ENCODE data around the gene TEX13A. TPM values are rescaled to one million over a fixed set of nuclear protein-coding genes. Genes with fewer than 3 reads are reported as not detected.

TEX13A gene
- polyA plus RNA-seq, 1 donor = not detected

GRCh38 chrX:105228602-105229001, 8.1 kb upstream of the TEX13A start:
- no peaks in the 10 kb centered on the region for H3K9me3 ChIP-seq (ENCODE audit: control insufficient read depth, low read depth, low read length)
- DNase-seq = no peak
- H3K27me3 ChIP-seq (ENCODE audit: control insufficient read depth, insufficient read depth, low read length) = no peaks in the 10 kb centered on the region
- no peaks in the 10 kb centered on the region for H3K36me3 ChIP-seq (ENCODE audit: control insufficient read depth, insufficient read depth, low read length)
- WGBS (ENCODE audit: insufficient coverage, low lambda C conversion rate) = no CpG with 5 or more reads among the region's 2 CpGs
- H3K27ac ChIP-seq (ENCODE audit: low read length) = no peak overlapping the region
- H3K4me1 ChIP-seq (ENCODE audit: control insufficient read depth, insufficient read depth, low read length) = no peaks in the 10 kb centered on the region
- no peak overlapping the region for H3K4me3 ChIP-seq (ENCODE audit: low read length)

DNA sequence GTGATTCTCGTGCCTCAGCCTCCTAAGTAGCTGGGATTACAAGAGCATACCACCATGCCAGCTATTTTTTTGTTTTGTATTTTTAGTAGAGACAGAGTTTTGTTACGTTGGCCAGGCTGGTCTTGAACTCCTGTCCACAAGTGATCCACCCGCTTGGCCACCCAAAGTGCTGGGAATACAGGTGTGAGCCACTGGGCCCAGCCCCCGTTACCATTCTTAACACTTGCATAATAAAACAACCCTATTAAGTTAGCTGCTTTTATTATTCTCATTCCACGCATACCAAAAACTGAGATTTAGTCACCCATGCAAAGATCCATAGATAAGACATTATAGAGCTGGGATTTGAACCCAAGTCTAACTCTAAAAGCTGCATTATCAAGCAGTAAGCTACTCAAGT, 6.0 kb upstream of the TEX13A start:
- WGBS (ENCODE audit: insufficient coverage, low lambda C conversion rate) = no CpG with 5 or more reads among the region's 5 CpGs
- H3K4me3 ChIP-seq (ENCODE audit: low read length) = no peak overlapping the region
- H3K4me1 ChIP-seq (ENCODE audit: control insufficient read depth, insufficient read depth, low read length) = no peaks in the 10 kb centered on the region
- no peaks in the 10 kb centered on the region for H3K27me3 ChIP-seq (ENCODE audit: control insufficient read depth, insufficient read depth, low read length)
- H3K27ac ChIP-seq (ENCODE audit: low read length) = no peak overlapping the region
- H3K9me3 ChIP-seq (ENCODE audit: control insufficient read depth, low read depth, low read length) = no peaks in the 10 kb centered on the region
- H3K36me3 ChIP-seq (ENCODE audit: control insufficient read depth, insufficient read depth, low read length) = no peaks in the 10 kb centered on the region
- no peak for DNase-seq

GRCh38 chrX:105221374-105221773, 880 bp upstream of the TEX13A start:
- Histone ChIP-seq H3K9me3 (ENCODE audit: control insufficient read depth, low read depth, low read length) (peaks cover 5% of the 10 kb centered on the region), H3K27me3 (ENCODE audit: control insufficient read depth, insufficient read depth, low read length) (no peaks in the 10 kb centered on the region), H3K36me3 (ENCODE audit: control insufficient read depth, insufficient read depth, low read length) (no peaks in the 10 kb centered on the region), H3K4me3 (ENCODE audit: low read length) (no peak overlapping the region), H3K27ac (ENCODE audit: low read length) (no peak overlapping the region), H3K4me1 (ENCODE audit: control insufficient read depth, insufficient read depth, low read length) (no peaks in the 10 kb centered on the region)
- DNase-seq = peak in 1 of 2 donors; percentile 1
- WGBS (ENCODE audit: insufficient coverage, low lambda C conversion rate) = no CpG with 5 or more reads among the region's 3 CpGs

DNA sequence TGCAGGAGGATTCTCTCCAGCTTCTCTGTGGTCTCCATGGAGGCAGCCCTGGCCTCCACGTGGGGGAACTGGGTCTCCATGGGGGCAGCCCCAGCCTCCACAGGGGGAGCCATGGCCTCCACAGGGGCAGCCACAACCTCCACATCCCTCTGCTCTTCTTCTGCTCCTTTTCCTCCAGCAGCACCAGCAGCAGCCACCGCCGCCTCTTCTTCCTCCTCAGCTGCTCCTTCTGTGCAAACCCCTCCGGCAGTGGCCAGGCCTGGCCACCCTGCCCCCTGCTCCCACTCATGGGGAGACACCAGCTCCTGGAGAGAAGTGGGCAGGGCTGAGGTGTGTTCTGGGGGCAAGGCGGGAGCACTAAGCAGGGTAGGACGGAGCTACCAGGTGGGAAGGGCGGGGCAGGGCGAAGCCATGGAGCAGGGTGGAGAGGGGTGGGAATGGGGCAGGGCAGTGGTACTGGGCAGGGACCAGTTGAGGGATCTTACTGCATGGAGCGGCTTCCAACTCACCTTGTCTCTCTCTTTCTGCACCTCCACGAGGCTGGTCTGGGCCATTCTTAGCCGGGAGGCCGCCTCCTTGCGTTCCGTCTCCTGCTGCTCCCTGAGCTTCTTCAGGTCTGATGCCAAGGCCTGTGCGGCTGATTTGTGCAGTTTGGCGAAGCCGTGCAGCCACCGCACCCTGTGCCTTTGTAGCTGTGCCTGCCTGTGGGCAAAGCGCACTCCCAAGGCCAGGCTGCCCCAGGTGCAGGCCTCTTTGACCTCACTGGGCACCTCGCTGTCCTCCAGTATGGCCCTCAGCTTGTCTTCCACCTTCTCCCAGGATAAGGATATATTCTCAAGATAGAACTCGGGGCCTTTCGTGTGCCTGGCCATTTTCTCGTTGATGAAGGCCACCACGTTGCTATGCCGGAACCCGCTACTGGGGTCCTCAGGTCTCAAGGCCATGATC, 766 bp downstream of the TEX13A start:
- WGBS (ENCODE audit: insufficient coverage, low lambda C conversion rate) = no CpG with 5 or more reads among the region's 26 CpGs
- Histone ChIP-seq H3K36me3 (ENCODE audit: control insufficient read depth, insufficient read depth, low read length) (no peaks in the 10 kb centered on the region), H3K27ac (ENCODE audit: low read length) (no peak overlapping the region), H3K9me3 (ENCODE audit: control insufficient read depth, low read depth, low read length) (peaks cover 5% of the 10 kb centered on the region), H3K4me3 (ENCODE audit: low read length) (no peak overlapping the region), H3K27me3 (ENCODE audit: control insufficient read depth, insufficient read depth, low read length) (no peaks in the 10 kb centered on the region), H3K4me1 (ENCODE audit: control insufficient read depth, insufficient read depth, low read length) (no peaks in the 10 kb centered on the region)
- DNase-seq = no peak

GRCh38 chrX:105211066-105211575, 9.4 kb downstream of the TEX13A start:
- Histone ChIP-seq H3K36me3 (ENCODE audit: control insufficient read depth, insufficient read depth, low read length) (no peaks in the 10 kb centered on the region), H3K4me1 (ENCODE audit: control insufficient read depth, insufficient read depth, low read length) (no peaks in the 10 kb centered on the region), H3K27me3 (ENCODE audit: control insufficient read depth, insufficient read depth, low read length) (no peaks in the 10 kb centered on the region), H3K9me3 (ENCODE audit: control insufficient read depth, low read depth, low read length) (no peaks in the 10 kb centered on the region), H3K27ac (ENCODE audit: low read length) (no peak overlapping the region), H3K4me3 (ENCODE audit: low read length) (no peak overlapping the region)
- no peak for DNase-seq
- WGBS (ENCODE audit: insufficient coverage, low lambda C conversion rate) = no CpG with 5 or more reads among the region's 3 CpGs

DNA sequence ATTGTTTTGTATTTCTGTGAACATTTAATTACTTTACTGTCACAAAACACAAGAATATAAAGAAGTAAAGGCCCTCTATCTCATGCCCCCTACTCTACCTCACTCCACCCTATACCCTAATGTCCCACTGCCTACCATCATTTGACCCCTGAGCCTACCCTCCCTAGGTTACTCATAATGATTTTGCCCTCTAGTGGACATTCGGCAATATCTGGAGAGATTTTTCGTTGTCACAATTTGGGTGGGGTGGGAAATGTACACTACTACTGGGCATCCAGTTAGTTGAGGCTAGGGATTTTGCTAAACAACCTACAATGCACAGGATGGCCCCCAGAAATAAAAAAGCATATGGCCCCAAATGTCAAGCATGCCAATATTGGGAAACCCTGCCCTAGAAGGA, 10.2 kb downstream of the TEX13A start:
- H3K27ac ChIP-seq (ENCODE audit: low read length) = no peak overlapping the region
- no peaks in the 10 kb centered on the region for H3K36me3 ChIP-seq (ENCODE audit: control insufficient read depth, insufficient read depth, low read length)
- no peaks in the 10 kb centered on the region for H3K9me3 ChIP-seq (ENCODE audit: control insufficient read depth, low read depth, low read length)
- WGBS (ENCODE audit: insufficient coverage, low lambda C conversion rate) = no CpG with 5 or more reads among the region's 2 CpGs
- no peak for DNase-seq
- no peaks in the 10 kb centered on the region for H3K27me3 ChIP-seq (ENCODE audit: control insufficient read depth, insufficient read depth, low read length)
- no peaks in the 10 kb centered on the region for H3K4me1 ChIP-seq (ENCODE audit: control insufficient read depth, insufficient read depth, low read length)
- no peak overlapping the region for H3K4me3 ChIP-seq (ENCODE audit: low read length)

- DNase-seq = no peak
- H3K4me3 ChIP-seq (ENCODE audit: low read length) = no peak overlapping the region
Measured at GRCh38 chrX:105209406-105209805, 11.1 kb downstream of the TEX13A start.

DNA sequence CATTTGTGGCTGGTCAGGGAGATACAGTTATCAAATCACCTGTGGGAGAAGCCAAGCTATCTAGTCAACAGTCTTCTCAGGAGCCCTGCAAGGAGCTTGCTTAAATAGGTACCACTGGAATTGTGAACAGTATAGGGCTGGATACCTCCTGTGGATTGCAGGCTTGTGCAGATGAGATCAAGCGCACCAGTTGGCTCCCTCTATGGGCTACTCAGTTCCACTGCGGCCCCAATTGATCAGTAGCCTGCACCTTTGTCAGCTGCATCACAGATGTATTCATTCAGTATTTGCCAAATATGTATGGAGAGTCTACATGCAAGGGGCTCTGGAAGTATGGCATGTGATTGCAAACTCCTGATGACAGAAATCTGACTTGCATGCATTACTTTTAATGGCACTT, 28.6 kb downstream of the TEX13A start:
- Histone ChIP-seq H3K27ac (ENCODE audit: low read length) (no peak overlapping the region), H3K9me3 (ENCODE audit: control insufficient read depth, low read depth, low read length) (no peaks in the 10 kb centered on the region), H3K4me1 (ENCODE audit: control insufficient read depth, insufficient read depth, low read length) (no peaks in the 10 kb centered on the region), H3K4me3 (ENCODE audit: low read length) (no peak overlapping the region), H3K27me3 (ENCODE audit: control insufficient read depth, insufficient read depth, low read length) (no peaks in the 10 kb centered on the region), H3K36me3 (ENCODE audit: control insufficient read depth, insufficient read depth, low read length) (no peaks in the 10 kb centered on the region)
- peak in 1 of 2 donors; percentile 1 for DNase-seq
- no CpG with 5 or more reads among the region's 2 CpGs for WGBS (ENCODE audit: insufficient coverage, low lambda C conversion rate)

More at GRCh38 chrX:105209406-105209805, 11.1 kb downstream of the TEX13A start:
- no peaks in the 10 kb centered on the region for H3K9me3 ChIP-seq (ENCODE audit: control insufficient read depth, low read depth, low read length)
- no peaks in the 10 kb centered on the region for H3K36me3 ChIP-seq (ENCODE audit: control insufficient read depth, insufficient read depth, low read length)
- H3K27ac ChIP-seq (ENCODE audit: low read length) = no peak overlapping the region
- no peaks in the 10 kb centered on the region for H3K4me1 ChIP-seq (ENCODE audit: control insufficient read depth, insufficient read depth, low read length)
- no peaks in the 10 kb centered on the region for H3K27me3 ChIP-seq (ENCODE audit: control insufficient read depth, insufficient read depth, low read length)

DNA sequence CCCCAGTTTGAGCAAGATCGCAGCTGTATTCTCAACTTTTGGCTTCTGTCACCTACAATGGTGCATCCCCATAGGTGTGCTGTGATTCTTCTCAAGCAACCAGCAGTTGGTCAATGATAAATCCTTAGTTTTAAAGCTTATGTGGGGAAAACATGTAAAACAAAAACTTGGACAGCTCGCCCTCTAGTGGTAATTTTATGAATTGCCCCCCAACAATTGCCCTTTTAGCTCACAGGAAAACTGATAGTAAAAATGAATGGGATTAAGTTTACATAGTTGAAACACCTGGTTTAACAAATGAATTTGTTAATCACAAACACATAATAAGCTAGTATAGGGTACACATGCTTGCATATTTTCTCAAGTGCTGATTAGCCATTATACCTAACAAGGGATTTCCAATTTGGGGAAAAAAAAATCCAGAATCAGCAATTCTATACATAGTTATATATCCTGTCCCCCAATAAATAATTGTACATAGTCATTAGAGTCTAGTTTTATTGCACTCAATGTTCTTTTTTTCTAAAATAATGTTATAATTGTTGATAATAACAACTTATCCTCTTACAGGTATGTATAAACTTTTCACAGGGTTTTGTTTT, 30.1 kb downstream of the TEX13A start:
- Histone ChIP-seq H3K36me3 (ENCODE audit: control insufficient read depth, insufficient read depth, low read length) (no peaks in the 10 kb centered on the region), H3K27ac (ENCODE audit: low read length) (no peak overlapping the region), H3K4me1 (ENCODE audit: control insufficient read depth, insufficient read depth, low read length) (no peaks in the 10 kb centered on the region), H3K9me3 (ENCODE audit: control insufficient read depth, low read depth, low read length) (no peaks in the 10 kb centered on the region), H3K27me3 (ENCODE audit: control insufficient read depth, insufficient read depth, low read length) (no peaks in the 10 kb centered on the region), H3K4me3 (ENCODE audit: low read length) (no peak overlapping the region)
- no CpG with 5 or more reads among the region's 2 CpGs for WGBS (ENCODE audit: insufficient coverage, low lambda C conversion rate)
- peak in 1 of 2 donors; percentile 0 for DNase-seq

GRCh38 chrX:105189093-105189492, 31.4 kb downstream of the TEX13A start:
- no peaks in the 10 kb centered on the region for H3K36me3 ChIP-seq (ENCODE audit: control insufficient read depth, insufficient read depth, low read length)
- H3K27me3 ChIP-seq (ENCODE audit: control insufficient read depth, insufficient read depth, low read length) = no peaks in the 10 kb centered on the region
- DNase-seq = no peak
- no peaks in the 10 kb centered on the region for H3K4me1 ChIP-seq (ENCODE audit: control insufficient read depth, insufficient read depth, low read length)
- H3K4me3 ChIP-seq (ENCODE audit: low read length) = no peak overlapping the region
- no CpG with 5 or more reads among the region's 8 CpGs for WGBS (ENCODE audit: insufficient coverage, low lambda C conversion rate)
- H3K27ac ChIP-seq (ENCODE audit: low read length) = no peak overlapping the region
- H3K9me3 ChIP-seq (ENCODE audit: control insufficient read depth, low read depth, low read length) = no peaks in the 10 kb centered on the region

Measured in large intestine (tissue), 3 donors.